ENCODE measurements around the gene GABPB1. TPM values are rescaled to one million over a fixed set of nuclear protein-coding genes. Genes with fewer than 3 reads are reported as not detected.

GABPB1 gene
- total RNA-seq, result 12.7 and 13.1 TPM in 2 replicates

GRCh38 chr15:50354838-50355618 lies at the start of gene GABPB1:
Gene GABPB1 (minus strand): TSS chr15:50355198. CDS start chr15:50309798, 45,400 bp downstream.

GRCh38 chr15:50265620-50266019 lies 89.4 kb downstream of the GABPB1 start, which contains the start of gene HDC:
Gene HDC (minus strand): TSS chr15:50265726. CDS start chr15:50265623, 103 bp downstream.

Other genes with a start within 250 kb of the GABPB1 start
- 1.4 and 1.8 TPM in 2 replicates for gene ATP8B4, start 236.0 kb downstream of the GABPB1 start, total RNA-seq
- 0.06 TPM in 1 of 2 replicates, not detected in the other for gene SLC27A2, start 173.0 kb downstream of the GABPB1 start, total RNA-seq
- gene HDC, start 89.5 kb downstream of the GABPB1 start, total RNA-seq, result not detected in 2 replicates
- 22.8 and 25.7 TPM in 2 replicates for gene USP8, start 69.2 kb upstream of the GABPB1 start, total RNA-seq
- not detected in 2 replicates for gene USP50, start 191.5 kb upstream of the GABPB1 start, total RNA-seq

Data from cardiac ventricle fibroblast (primary cell).